Measurements from ENCODE around the gene NIBAN1. TPM values are rescaled to one million over a fixed set of nuclear protein-coding genes. Genes with fewer than 3 reads are reported as not detected.

NIBAN1 gene
- total RNA-seq, 1 experiment from 2014 or later = 5.9 TPM

DNA sequence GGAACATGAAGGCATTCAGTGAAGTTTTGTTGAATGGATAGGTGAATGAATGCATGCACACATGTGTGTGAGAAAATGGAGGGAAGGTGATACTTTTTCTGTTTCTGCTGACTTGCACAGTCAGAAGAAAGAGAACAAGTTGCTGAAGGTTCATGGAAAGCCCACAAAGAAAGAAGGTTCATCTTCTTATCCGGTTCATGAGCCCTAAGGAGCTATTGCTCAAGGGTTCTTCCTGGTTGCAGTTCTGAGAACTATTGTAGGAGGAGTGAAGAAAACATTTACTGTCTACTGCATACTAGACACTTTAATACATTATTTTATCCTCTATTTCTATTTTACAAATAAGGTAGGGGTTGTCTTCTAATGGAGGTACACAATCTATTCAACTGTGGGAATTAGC lies 13.4 kb upstream of the NIBAN1 start:
- Histone ChIP-seq H4K20me1 (ENCODE audit: control insufficient read depth, insufficient read depth, insufficient read length) (no peaks in the 10 kb centered on the region), H3K79me2 (ENCODE audit: insufficient read depth, low read length) (no peaks in the 10 kb centered on the region), H3K27ac (ENCODE audit: insufficient read length, low read depth, low read length) (no peak overlapping the region), H3K23ac (ENCODE audit: insufficient read length, low read depth, low read length) (no peak overlapping the region), H3K9ac (ENCODE audit: extremely low read depth, insufficient read length, low read length) (no peak overlapping the region), H3K9me3 (ENCODE audit: control insufficient read depth, low read depth, low read length) (no peaks in the 10 kb centered on the region), H2AK5ac (ENCODE audit: insufficient read length, low read length) (no peak overlapping the region), H4K8ac (replicated peaks; ENCODE audit: insufficient read length, low read depth, low read length) (no peak overlapping the region), H2BK12ac (ENCODE audit: insufficient read length, low read depth, low read length) (no peak overlapping the region), H3T11ph (ENCODE audit: low read length) (no peak overlapping the region), H3K4me2 (ENCODE audit: insufficient read depth, insufficient read length, low read length) (no peak overlapping the region), H2BK5ac (ENCODE audit: insufficient read length, low read length) (no peak overlapping the region), H3K56ac (ENCODE audit: insufficient read length, low read depth, low read length) (no peak overlapping the region), H3K23me2 (ENCODE audit: insufficient read length, low read depth, low read length, poor library complexity, severe bottlenecking) (no peaks in the 10 kb centered on the region), H3K18ac (ENCODE audit: insufficient read length, low read depth, low read length) (no peak overlapping the region), H4K91ac (ENCODE audit: insufficient read length, low read depth, low read length) (no peak overlapping the region), H2AFZ (ENCODE audit: low read length) (no peak overlapping the region), H2BK120ac (ENCODE audit: low read depth, low read length, poor library complexity, severe bottlenecking) (no peak overlapping the region), H3K4ac (ENCODE audit: low read depth, low read length) (no peak overlapping the region), H3K4me1 (ENCODE audit: insufficient read depth, low read length) (no peaks in the 10 kb centered on the region), H3K27me3 (ENCODE audit: insufficient read depth, low read length) (no peaks in the 10 kb centered on the region), H2BK20ac (ENCODE audit: low read depth, low read length, poor library complexity, severe bottlenecking) (no peak overlapping the region), H2BK15ac (ENCODE audit: low read depth, low read length) (no peak overlapping the region), H3K79me1 (ENCODE audit: insufficient read depth, low read depth, low read length, poor library complexity, severe bottlenecking) (no peaks in the 10 kb centered on the region), H3K14ac (ENCODE audit: insufficient read depth, low read length) (no peak overlapping the region), H4K5ac (ENCODE audit: insufficient read length, low read depth, low read length) (no peak overlapping the region)
- H3K9me3 Mint-ChIP-seq = no peaks in the 10 kb centered on the region
- peaks cover 3% of the 10 kb centered on the region for H3K27me3 Mint-ChIP-seq (ENCODE audit: low read depth)
- H3K4me1 Mint-ChIP-seq = peaks cover 0 to 7% of the 10 kb centered on the region in 2 experiments; a peak in 3 of 4 replicates
- DNase-seq = no peak
- H3K27ac Mint-ChIP-seq = no peak overlapping the region
- no peaks in the 10 kb centered on the region for H3K36me3 Mint-ChIP-seq (ENCODE audit: insufficient read depth in 1 of 3, low read depth in 3 of 3)
- TF ChIP-seq, protein P1, sequence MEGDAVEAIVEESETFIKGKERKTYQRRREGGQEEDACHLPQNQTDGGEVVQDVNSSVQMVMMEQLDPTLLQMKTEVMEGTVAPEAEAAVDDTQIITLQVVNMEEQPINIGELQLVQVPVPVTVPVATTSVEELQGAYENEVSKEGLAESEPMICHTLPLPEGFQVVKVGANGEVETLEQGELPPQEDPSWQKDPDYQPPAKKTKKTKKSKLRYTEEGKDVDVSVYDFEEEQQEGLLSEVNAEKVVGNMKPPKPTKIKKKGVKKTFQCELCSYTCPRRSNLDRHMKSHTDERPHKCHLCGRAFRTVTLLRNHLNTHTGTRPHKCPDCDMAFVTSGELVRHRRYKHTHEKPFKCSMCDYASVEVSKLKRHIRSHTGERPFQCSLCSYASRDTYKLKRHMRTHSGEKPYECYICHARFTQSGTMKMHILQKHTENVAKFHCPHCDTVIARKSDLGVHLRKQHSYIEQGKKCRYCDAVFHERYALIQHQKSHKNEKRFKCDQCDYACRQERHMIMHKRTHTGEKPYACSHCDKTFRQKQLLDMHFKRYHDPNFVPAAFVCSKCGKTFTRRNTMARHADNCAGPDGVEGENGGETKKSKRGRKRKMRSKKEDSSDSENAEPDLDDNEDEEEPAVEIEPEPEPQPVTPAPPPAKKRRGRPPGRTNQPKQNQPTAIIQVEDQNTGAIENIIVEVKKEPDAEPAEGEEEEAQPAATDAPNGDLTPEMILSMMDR (conservative IDR thresholded peaks at IDR 0.05) = no peak
- WGBS (ENCODE audit: extremely low coverage, insufficient read length, low lambda C conversion rate) = no CpG with 5 or more reads among the region's 1 CpG
- H3K4me3 Mint-ChIP-seq = no peak overlapping the region

Data from H9 (cell line).